ENCODE measurements around the gene BLCAP. TPM values are rescaled to one million over a fixed set of nuclear protein-coding genes. Genes with fewer than 3 reads are reported as not detected.
"Not testable (repeated sequence)": the region's sequence is repeated elsewhere in the genome, so short reads cannot be mapped to it uniquely, and the experiment has no call there.

BLCAP gene
- total RNA-seq, 1 experiment from 2014 or later: 108 TPM

DNA sequence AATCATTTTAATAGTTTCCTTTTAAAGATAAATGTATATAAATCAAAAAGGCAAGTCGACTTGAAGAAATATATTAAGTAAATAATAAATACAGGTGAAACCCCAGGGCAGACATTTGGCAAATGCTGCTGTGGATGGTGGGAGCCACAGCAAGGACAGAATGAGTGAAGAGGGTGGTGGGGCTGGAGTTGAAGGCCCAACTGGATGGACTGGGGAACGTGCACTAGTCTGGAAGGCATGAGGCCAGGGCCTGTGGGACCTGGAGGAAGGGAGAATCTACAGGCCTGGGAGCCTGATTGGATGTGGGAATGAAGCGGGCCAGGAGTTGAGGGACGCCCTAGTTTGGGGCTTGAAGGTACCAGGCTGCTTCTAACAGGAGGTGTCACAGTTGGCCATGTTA is 30.6 kb upstream of the BLCAP start:
- DNase-seq (ENCODE audit: low read depth): no peak

DNA sequence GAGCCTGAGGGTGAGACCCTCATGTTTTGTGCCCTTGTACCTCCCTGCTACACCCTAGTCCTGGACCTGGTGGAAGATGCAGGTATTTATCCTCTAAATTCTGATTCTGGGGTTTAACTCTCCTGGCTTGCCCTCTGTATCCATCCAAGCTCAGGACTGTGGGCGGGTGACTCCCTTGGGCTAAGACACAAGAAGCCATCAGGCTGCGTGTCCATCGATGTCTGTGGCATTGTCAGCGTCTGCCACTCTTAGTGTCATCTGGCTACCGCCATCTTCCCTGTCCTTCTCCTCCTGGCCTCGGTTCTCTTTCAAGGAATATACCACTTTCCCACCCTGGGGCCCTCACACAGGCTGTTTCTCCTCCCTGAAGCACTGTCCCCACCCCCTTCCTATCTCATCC is 28.9 kb upstream of the BLCAP start:
- DNase-seq (ENCODE audit: low read depth): no peak

DNA sequence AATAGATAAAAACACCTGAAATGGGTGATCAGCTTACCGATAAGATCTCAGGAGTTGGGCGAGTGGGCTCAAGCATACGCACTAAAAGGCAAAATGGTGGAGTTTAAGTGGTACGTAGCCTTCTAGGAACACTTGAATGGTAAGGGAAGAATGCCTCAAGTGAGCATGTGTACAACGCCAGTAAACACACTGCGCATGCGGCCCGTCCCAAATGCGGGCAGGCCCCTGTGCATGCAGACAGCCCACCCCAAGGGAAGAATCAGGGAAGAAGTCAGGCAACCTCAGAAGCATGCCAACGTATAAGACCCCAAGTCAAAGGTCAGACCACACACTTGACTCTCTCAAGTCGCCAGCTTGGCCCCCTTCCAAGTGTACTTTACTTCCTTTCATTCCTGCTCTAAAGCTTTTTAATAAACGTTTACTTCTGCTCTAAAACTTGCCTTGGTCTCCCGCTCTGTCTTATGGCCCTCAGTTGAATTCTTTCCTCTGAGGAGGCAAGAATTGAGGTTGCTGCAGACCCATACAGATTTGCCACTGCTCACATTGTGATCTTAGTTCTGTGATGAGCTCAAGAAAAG is 27.1 kb upstream of the BLCAP start:
- not testable (repeated sequence) for DNase-seq (ENCODE audit: low read depth)

GRCh38 chr20:37552415-37552814 is 24.7 kb upstream of the BLCAP start:
- peak; percentile 49 for DNase-seq (ENCODE audit: low read depth)

DNA sequence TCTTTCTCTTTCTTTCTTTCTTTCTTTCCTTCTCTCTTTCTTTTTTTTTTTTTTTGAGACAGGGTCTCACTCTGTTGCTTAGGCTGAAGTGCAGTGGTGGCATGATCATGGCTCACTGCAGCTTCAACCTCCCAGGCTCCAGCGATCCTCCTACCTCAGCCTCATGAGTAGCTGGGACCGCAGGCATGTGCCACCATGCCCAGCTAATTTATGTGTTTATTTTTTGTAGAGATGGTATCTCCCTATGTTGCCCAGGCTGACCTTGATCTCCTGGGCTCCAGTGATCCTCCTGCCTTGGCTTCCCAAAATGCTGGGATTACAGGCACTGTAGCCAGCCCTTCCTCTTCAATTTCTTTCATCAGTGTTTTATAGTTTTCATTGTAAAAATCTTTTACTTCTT is 24.0 kb upstream of the BLCAP start:
- not testable (repeated sequence) for DNase-seq (ENCODE audit: low read depth)

DNA sequence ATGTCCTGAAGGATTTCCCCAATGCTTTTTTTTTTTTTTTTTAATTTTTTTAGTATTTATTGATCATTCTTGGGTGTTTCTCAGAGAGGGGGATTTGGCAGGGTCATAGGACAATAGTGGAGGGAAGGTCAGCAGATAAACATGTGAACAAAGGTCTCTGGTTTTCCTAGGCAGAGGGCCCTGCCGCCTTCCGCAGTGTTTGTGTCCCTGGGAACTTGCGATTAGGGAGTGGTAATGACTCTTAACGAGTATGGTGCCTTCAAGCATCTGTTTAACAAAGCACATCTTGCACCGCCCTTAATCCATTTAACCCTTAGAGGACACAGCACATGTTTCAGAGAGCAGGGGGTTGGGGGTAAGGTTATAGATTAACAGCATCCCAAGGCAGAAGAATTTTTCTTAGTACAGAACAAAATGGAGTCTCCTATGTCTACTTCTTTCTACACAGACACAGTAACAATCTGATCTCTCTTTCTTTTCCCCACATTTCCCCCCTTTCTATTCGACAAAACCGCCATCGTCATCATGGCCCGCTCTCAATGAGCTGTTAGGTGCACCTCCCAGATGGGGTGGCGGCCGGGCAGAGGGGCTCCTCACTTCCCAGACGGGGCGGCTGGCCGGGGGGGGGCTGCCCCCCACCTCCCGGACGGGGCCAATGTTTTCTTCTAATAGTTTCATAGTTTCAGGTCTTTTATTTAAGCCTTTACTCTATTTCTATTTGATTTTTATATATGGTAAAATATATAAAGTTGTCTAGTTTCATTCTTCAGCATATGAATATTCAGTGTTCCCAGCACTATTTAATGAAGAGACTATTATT is 22.6 kb upstream of the BLCAP start:
- not testable (repeated sequence) for DNase-seq (ENCODE audit: low read depth)

DNA sequence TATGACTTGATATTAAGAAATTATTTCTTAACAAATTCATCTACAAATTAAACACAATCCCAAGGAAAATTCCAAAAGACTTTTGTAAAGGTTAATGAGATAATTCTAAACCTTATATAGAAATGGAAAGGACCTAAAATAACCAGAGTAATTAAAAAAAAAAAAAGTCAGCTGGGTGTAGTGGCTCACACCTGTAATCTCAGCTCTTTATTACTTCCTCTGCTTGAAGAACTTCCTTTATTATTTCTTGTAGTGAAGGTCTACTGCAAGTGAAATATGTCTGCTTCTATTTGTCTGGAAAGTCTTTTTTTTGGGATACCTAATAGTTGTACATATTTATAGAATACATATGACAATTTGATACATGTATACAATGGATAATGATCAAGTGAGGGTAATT is 20.2 kb upstream of the BLCAP start:
- no peak for DNase-seq (ENCODE audit: low read depth)

GRCh38 chr20:37545516-37545915 is 17.8 kb upstream of the BLCAP start:
- DNase-seq (ENCODE audit: low read depth): no peak

- no peak for DNase-seq (ENCODE audit: low read depth)
These were observed 16.7 kb upstream of the BLCAP start for GRCh38 chr20:37544386-37544785.

DNA sequence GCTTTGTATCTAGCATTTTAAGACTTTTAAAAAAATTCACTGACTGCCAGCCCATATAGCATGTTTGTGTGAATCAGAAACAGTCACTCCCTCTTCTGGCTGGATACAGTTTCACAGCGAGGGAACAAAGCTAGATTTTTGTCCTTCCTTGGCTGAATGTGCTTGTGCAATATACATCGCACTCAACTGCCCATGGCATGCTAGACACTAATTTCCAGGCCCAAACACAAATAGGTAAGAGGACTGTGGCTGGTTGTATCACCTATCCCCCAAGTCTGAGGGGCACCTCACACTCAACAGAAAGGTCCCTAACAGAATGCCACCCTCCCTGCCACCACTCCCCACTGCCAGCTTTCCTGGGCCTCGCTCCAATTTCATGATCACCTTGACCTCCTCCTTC is 16.2 kb upstream of the BLCAP start:
- peak; percentile 42 for DNase-seq (ENCODE audit: low read depth)

DNA sequence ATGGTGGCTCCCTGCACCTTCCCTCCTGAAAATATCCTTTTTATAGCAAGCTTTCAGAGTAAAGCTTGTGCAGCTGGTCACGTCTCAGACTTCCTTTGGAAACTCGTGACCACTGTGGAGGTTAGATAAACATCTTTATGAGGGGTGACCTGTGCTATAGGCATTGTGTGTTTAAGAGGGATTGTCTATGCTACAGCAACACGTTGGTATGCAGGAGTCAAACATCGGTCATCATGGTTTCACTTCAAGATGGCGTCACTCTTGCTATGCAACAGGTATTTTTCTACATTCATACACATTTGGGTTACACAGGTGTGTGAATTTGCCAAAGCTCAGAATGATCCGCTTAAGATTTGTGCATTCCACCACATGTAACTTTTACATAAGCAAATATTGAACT is 14.6 kb upstream of the BLCAP start:
- no peak for DNase-seq (ENCODE audit: low read depth)

DNA sequence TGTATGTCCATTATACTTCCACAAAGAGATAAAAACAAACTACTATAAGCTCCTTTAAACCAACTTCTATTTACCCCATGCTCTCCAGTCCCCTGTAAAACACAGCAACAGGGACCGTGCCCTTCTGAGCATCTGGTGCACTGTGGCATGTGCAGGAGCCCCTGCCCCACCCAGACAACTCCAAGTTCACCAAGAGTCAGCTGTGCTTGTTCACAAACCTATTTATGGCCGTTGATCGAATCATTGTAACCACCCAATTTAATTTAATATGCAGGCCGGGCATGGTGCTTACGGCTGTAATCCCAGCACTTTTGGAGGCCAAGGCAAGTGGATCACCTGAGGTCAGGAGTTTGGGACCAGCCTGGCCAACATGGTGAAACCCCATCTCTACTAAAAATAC is 13.7 kb upstream of the BLCAP start:
- DNase-seq (ENCODE audit: low read depth): no peak

- DNase-seq (ENCODE audit: low read depth): not testable (repeated sequence)
These were observed 13.2 kb upstream of the BLCAP start for GRCh38 chr20:37540838-37541237.

GRCh38 chr20:37540001-37540400 is 12.3 kb upstream of the BLCAP start:
- DNase-seq (ENCODE audit: low read depth): no peak

DNA sequence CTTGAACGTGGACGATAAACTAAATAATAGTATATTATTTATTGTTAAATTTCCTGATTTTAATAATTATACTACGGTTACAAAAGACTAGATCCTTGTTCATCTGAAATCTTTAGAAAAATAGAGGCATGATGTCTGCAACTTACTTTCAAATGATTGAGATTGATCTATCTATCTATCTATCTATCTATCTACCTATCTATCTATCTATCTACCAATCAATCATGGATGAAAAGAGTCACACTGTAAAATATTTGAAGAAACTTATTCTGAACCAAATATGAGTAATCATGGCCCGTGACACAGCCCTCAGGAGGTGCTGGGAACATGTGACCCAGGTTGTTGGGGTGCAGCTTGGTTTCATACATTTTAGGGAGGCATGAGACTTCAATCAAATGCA is 11.7 kb upstream of the BLCAP start:
- no peak for DNase-seq (ENCODE audit: low read depth)

- DNase-seq (ENCODE audit: low read depth): peak; percentile 67
These were observed 10.3 kb upstream of the BLCAP start for GRCh38 chr20:37538003-37538402.

- DNase-seq (ENCODE audit: low read depth): no peak
These were observed 9.8 kb upstream of the BLCAP start for GRCh38 chr20:37537505-37537904.

GRCh38 chr20:37535443-37536132 is 7.9 kb upstream of the BLCAP start:
- DNase-seq (ENCODE audit: low read depth): no peak

GRCh38 chr20:37534401-37535157 is 6.9 kb upstream of the BLCAP start:
- peak; percentile 84 for DNase-seq (ENCODE audit: low read depth)

GRCh38 chr20:37533154-37533715 is 5.6 kb upstream of the BLCAP start:
- DNase-seq (ENCODE audit: low read depth): no peak

- DNase-seq (ENCODE audit: low read depth): no peak
These were observed 4.2 kb upstream of the BLCAP start for GRCh38 chr20:37531856-37532255.

- DNase-seq (ENCODE audit: low read depth): no peak
These were observed 3.0 kb upstream of the BLCAP start for GRCh38 chr20:37530696-37531095.
